Activated naive CD8-positive, alpha-beta T cell treated with anti-CD3 and anti-CD28 coated beads, Interleukin-2, amount 10 ng/mL, durations not matched to agents 7 days and 5 days (primary cell): Measurements from ENCODE around the gene PAM. TPM values are rescaled to one million over a fixed set of nuclear protein-coding genes. Genes with fewer than 3 reads are reported as not detected.
"Not testable (repeated sequence)": the region's sequence is repeated elsewhere in the genome, so short reads cannot be mapped to it uniquely, and the experiment has no call there.

Source experiments
- ATAC-seq: fragments of 150-1000 bp; cut with Tn5 transposase; one replicate; pipeline ENCODE4 v1.10.0; 2021; ENCODE audit warnings: low read depth, moderate library complexity
- POLR2A ChIA-PET: fragments of 350-600 bp; sonication (Branson Sonifier 250); formaldehyde crosslinking; loops from one replicate; lab custom pipeline; 2021; ENCODE audit warnings: antibody characterized with exemption; lab: Charles Lee
- DNase-seq: peaks from one replicate; pipeline ENCODE4 v3.0.0; 2021
- H3K27ac Mint-ChIP-seq: one replicate; pipeline ENCODE4 v1.8.0; 2022; ENCODE audit warnings: mild to moderate bottlenecking, mixed read lengths
- H3K27me3 Mint-ChIP-seq: one replicate; pipeline ENCODE4 v1.8.0; 2022; ENCODE audit warnings: mild to moderate bottlenecking, moderate library complexity, mixed read lengths
- H3K36me3 Mint-ChIP-seq: one replicate; pipeline ENCODE4 v1.8.0; 2021; ENCODE audit warnings: mild to moderate bottlenecking, mixed read lengths
- H3K4me1 Mint-ChIP-seq: one replicate; pipeline ENCODE4 v1.8.0; 2021; ENCODE audit warnings: mixed read lengths
- H3K4me3 Mint-ChIP-seq: one replicate; pipeline ENCODE4 v1.8.0; 2022; ENCODE audit warnings: mild to moderate bottlenecking, moderate library complexity, mixed read lengths
- H3K9me3 Mint-ChIP-seq: one replicate; pipeline ENCODE4 v1.8.0; 2021; ENCODE audit warnings: mixed read lengths
- total RNA-seq, 2 experiments: library from RNA; stranded (reverse); gene quantifications; one replicate each; pipeline ENCODE4 v1.2.3, GENCODE V29; 2021

The PAM gene
- total RNA-seq, 2 experiments from 2014 or later, result 28.5 to 31.2 TPM

DNA sequence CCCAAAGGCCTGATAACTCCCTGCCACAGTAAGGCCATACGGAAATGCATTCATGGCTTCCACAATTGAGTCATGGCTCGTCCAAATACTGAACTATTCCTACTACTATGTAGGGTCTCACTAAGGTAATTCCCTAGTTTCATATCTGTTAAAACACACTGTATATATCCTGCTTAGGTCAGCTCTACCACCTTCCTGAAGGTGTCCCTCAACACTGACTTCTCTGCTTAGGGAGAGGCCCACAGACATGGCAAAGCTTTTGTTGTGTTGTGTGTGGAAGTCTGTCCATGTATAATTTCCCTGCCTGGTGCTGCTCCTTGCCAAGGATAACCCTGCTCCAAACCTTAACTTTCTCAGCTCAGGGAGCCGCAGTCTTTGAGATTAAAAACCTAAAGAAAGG, 304.4 kb downstream of the PAM start:
- Mint-ChIP-seq H3K4me1 (no peaks in the 10 kb centered on the region), H3K9me3 (peaks cover 4% of the 10 kb centered on the region), H3K27ac (no peak overlapping the region), H3K36me3 (no peaks in the 10 kb centered on the region), H3K27me3 (peaks cover 20% of the 10 kb centered on the region), H3K4me3 (no peak overlapping the region)
- ATAC-seq (no peak), DNase-seq (no peak)
- POLR2A ChIA-PET, result no interaction called here

DNA sequence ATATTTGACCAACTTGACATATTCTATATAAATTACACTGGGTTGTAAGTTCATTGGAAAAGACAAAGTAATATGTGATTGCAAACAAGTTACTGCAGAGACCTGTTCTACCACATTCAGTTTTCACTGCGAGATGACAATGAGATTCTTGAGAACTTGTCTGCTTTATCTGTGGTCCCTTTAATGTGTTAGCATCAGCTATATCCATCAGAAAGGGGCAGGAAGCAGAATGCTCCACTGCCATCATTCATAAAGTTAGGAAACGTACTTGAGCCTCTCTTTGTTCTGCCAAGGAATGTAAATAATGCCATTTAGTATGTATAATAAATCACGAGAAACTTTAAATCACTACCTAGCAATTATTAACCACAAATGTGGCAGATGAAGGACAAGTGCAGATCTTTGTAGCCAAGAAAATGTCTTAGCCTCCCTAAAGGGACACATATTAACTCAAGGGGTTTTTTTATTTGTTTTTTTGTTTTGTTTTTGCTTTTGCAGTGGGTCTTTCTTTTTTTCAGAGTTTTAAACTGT, 305.4 kb downstream of the PAM start:
- no peak for ATAC-seq
- POLR2A ChIA-PET, result no interaction called here
- H3K4me1 Mint-ChIP-seq, result no peaks in the 10 kb centered on the region
- H3K27ac Mint-ChIP-seq, result no peak overlapping the region
- H3K27me3 Mint-ChIP-seq, result peaks cover 21% of the 10 kb centered on the region
- H3K9me3 Mint-ChIP-seq, result peaks cover 1% of the 10 kb centered on the region
- H3K36me3 Mint-ChIP-seq, result no peaks in the 10 kb centered on the region
- no peak for DNase-seq
- H3K4me3 Mint-ChIP-seq, result no peak overlapping the region

DNA sequence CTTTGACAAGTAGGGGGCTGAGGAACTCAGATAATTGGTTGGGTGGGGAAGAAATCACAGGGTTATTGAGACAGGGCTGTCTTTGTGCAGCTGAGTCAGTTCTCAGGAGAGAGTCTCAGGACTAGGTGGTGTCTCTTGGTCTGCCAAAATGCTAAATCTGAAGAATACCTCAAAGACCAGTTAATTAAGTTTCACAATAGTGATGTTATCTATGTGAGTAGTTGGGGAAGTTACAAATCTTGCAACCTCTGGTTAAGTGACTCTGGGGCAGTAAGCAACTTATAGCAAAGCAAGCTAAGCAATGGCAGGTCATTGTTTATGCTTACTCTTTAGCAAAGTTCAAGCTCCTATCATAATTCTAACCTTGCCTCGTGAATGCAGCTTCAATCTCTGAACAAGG, 311.2 kb downstream of the PAM start:
- POLR2A ChIA-PET, result no interaction called here
- Mint-ChIP-seq H3K27me3 (peaks cover 10% of the 10 kb centered on the region), H3K36me3 (no peaks in the 10 kb centered on the region), H3K4me3 (no peak overlapping the region), H3K4me1 (no peaks in the 10 kb centered on the region), H3K9me3 (no peaks in the 10 kb centered on the region), H3K27ac (no peak overlapping the region)
- DNase-seq (no peak), ATAC-seq (no peak)

DNA sequence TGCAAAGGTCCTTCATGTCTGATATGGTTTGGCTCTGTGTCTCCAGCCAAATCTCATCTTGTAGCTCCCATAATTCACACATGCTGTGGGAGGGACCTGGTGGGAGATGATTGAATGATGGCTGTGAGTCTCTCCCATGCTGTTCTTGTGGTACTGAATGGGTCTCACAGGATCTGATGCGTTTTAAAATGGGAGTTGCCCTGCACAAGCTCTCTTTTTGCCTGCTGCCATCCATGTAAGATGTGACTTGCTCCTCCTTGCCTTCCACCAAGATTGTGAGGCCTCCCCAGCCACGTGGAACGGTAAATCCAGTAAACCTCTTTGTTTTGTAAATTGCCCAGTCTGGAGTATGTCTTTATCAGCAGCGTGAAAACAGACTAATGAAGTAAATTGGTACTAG, 318.4 kb downstream of the PAM start:
- H3K27me3 Mint-ChIP-seq, POLR2A ChIA-PET, H3K36me3 Mint-ChIP-seq, ATAC-seq, DNase-seq, H3K4me1 Mint-ChIP-seq, H3K4me3 Mint-ChIP-seq, H3K27ac Mint-ChIP-seq: not testable (repeated sequence)
- peaks cover 28% of the 10 kb centered on the region for H3K9me3 Mint-ChIP-seq

DNA sequence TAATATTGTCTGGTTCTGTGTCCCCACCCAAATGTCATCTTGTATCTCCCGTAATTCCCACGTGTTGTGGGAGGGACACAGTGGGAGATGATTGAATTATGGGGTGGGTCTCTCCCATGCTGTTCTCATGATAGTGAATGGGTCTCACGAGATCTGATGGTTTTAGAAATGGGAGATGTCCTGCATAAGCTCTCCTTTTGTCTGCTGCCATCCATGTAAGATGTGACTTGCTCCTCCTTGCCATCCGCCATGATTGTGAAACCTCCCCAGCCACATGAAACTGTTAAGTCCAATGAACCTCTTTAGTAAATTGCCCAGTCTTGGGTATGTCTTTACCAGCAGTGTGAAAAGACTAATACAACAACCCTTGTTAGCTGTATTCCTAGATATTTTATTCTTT, 320.3 kb downstream of the PAM start:
- no peaks in the 10 kb centered on the region for H3K27me3 Mint-ChIP-seq
- H3K4me3 Mint-ChIP-seq, result no peak overlapping the region
- DNase-seq (no peak), ATAC-seq (no peak)
- H3K27ac Mint-ChIP-seq, result no peak overlapping the region
- H3K9me3 Mint-ChIP-seq, result peaks cover 33% of the 10 kb centered on the region
- no peaks in the 10 kb centered on the region for H3K4me1 Mint-ChIP-seq
- POLR2A ChIA-PET, result no interaction called here
- H3K36me3 Mint-ChIP-seq, result peaks cover 1% of the 10 kb centered on the region
